Chondrocyte (in vitro differentiated cells): Measurements from ENCODE around the gene ANKMY1. TPM values are rescaled to one million over a fixed set of nuclear protein-coding genes. Genes with fewer than 3 reads are reported as not detected.

ENCODE experiments used
- DNase-seq: peaks from one replicate; pipeline ENCODE4 v3.0.0; 2021; ENCODE audit warnings: mixed read lengths, low spot score
- H3K27ac Mint-ChIP-seq: one replicate; pipeline ENCODE4 v1.8.0; 2021; ENCODE audit warnings: mild to moderate bottlenecking, moderate library complexity, mixed read lengths; ENCODE audit not compliant: unreplicated experiment
- H3K27me3 Mint-ChIP-seq: 2 replicates; pipeline ENCODE4 v1.8.0; 2021; ENCODE audit warnings: low read depth, mixed read lengths
- H3K36me3 Mint-ChIP-seq: 2 replicates; pipeline ENCODE4 v1.8.0; 2021; ENCODE audit warnings: low read depth, mixed read lengths
- H3K4me1 Mint-ChIP-seq: 2 replicates; pipeline ENCODE4 v1.8.0; 2021; ENCODE audit warnings: low read depth, mild to moderate bottlenecking, mixed read lengths
- H3K4me3 Mint-ChIP-seq: one replicate; pipeline ENCODE4 v1.8.0; 2021; ENCODE audit warnings: mild to moderate bottlenecking, moderate library complexity, mixed read lengths; ENCODE audit not compliant: unreplicated experiment
- H3K9me3 Mint-ChIP-seq: 2 replicates; pipeline ENCODE4 v1.8.0; 2021; ENCODE audit warnings: low read depth, mixed read lengths
- total RNA-seq: library from RNA; stranded (reverse); gene quantifications from 3 replicates; pipeline ENCODE4 v1.2.1, GENCODE V29; 2021
- TF ChIP-seq, protein P1 (sequence below): fragments of 200-600 bp; sonication (generic); IDR thresholded peaks from 2 replicates; pipeline ENCODE4 v1.5.0; 2021; ENCODE audit warnings: antibody characterized with exemption, mild to moderate bottlenecking, moderate library complexity

ANKMY1 gene
- total RNA-seq, 1 donor from 2014 or later, result 10.8 TPM

DNA sequence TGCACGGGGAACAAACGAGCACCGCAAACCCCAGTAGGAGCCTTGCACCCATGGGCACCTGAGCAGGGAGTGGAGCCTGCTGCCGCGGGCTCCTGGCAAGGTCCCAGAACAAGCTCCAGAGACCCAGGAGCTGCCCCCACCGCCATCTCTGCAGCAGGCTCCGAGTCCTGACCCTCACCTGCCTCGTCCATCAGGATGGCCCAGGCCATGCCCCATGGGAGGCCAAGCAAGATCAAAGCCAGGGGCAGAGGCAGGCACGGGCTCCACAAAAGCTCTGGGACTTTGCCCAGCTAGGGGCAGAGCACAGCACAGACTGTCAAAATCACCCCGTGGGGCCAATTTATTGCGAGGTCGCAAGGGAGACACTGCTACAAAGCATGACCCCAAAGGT, 78.7 kb downstream of the ANKMY1 start:
- Mint-ChIP-seq H3K4me3 (no peak overlapping the region), H3K27ac (no peak overlapping the region), H3K9me3 (peaks cover 14% of the 10 kb centered on the region), H3K36me3 (peaks cover 3% of the 10 kb centered on the region), H3K27me3 (no peaks in the 10 kb centered on the region), H3K4me1 (no peaks in the 10 kb centered on the region)
- DNase-seq, result peak; percentile 81
- TF ChIP-seq, protein P1, sequence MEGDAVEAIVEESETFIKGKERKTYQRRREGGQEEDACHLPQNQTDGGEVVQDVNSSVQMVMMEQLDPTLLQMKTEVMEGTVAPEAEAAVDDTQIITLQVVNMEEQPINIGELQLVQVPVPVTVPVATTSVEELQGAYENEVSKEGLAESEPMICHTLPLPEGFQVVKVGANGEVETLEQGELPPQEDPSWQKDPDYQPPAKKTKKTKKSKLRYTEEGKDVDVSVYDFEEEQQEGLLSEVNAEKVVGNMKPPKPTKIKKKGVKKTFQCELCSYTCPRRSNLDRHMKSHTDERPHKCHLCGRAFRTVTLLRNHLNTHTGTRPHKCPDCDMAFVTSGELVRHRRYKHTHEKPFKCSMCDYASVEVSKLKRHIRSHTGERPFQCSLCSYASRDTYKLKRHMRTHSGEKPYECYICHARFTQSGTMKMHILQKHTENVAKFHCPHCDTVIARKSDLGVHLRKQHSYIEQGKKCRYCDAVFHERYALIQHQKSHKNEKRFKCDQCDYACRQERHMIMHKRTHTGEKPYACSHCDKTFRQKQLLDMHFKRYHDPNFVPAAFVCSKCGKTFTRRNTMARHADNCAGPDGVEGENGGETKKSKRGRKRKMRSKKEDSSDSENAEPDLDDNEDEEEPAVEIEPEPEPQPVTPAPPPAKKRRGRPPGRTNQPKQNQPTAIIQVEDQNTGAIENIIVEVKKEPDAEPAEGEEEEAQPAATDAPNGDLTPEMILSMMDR, result no peak

DNA sequence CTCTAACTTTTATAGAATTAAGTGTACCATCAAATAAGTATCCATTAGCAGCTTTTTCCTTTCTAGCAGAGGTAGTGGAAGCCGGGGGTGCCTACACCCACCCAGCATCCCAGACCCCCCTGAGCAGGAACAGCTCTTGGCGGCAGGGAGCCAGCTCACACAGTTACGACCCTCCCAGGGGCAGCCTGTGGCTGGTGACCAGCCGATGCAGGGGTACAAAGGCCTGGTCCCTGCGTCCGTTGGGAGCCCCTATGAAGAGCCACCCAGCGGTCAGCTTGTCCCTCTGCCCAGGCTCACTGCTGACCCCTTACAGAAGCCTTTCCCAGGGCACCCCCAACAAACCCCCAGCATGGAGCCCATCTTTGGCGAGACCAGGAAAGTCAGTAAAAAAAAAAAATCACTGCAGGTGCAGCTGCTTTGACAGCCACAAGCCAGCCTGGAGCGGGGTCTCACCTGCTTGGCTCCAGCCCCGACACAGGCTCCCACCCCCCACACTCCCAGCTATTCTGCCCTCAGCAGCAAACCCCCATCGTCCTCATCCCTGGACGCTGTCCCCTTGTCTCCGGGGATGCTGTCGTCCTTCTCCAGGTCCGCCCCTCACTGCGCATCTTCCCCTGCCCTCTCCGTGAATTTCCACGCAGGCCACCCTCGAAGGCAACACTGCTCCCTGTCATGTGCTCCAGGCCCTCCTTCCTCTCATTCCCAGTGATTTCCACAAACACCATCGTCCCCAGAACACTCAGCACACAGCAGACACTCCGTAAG, 79.3 kb downstream of the ANKMY1 start:
- TF ChIP-seq, protein P1, result no peak
- H3K4me1 Mint-ChIP-seq, result no peaks in the 10 kb centered on the region
- no peak overlapping the region for H3K4me3 Mint-ChIP-seq
- H3K9me3 Mint-ChIP-seq, result peaks cover 17% of the 10 kb centered on the region
- no peak overlapping the region for H3K27ac Mint-ChIP-seq
- peaks cover 6% of the 10 kb centered on the region for H3K36me3 Mint-ChIP-seq
- DNase-seq, result peak; percentile 81
- H3K27me3 Mint-ChIP-seq, result no peaks in the 10 kb centered on the region

DNA sequence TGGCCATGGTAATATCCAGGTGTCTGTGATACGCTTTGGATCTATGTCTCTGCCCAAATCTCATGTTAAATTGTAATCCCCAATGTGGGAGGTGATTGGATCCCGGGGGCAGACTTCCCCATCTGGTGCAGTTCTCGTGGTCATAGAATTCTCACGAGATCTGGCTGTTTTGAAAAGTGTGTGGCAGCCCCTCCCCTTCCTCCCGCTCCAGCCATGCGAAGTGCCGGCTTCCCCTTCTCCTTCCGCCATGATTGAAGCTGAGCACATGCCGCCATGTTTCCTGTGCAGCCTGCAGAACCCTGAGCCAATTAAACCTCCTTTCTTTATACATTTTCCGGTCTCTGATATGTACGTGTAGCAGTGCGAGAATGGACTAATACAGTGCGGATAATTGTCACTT, 79.9 kb downstream of the ANKMY1 start:
- no peak overlapping the region for H3K4me3 Mint-ChIP-seq
- no peaks in the 10 kb centered on the region for H3K4me1 Mint-ChIP-seq
- peaks cover 23% of the 10 kb centered on the region for H3K9me3 Mint-ChIP-seq
- TF ChIP-seq, protein P1, result no peak
- H3K36me3 Mint-ChIP-seq, result peaks cover 11% of the 10 kb centered on the region
- H3K27me3 Mint-ChIP-seq, result no peaks in the 10 kb centered on the region
- no peak overlapping the region for H3K27ac Mint-ChIP-seq
- no peak for DNase-seq

DNA sequence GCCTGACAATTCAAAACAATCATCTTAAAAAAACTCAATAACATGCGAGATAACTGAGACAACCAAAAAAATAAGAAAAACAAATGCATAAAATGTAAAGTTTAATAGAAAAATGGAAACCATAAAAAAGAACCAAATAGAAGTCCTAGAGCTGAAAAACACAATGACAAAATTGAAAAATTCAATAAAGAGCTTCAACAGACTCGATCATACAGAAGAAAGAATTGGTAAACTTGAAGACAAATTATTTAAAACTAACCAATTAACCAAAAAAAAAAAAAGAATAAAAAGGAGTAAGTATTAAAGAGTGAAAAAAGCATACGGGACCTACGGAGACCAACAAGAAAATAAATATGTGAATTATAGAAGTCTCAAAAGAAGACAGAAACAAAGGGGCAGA, 84.6 kb downstream of the ANKMY1 start:
- Mint-ChIP-seq H3K27me3 (no peaks in the 10 kb centered on the region), H3K4me3 (no peak overlapping the region), H3K27ac (no peak overlapping the region), H3K36me3 (peaks cover 10% of the 10 kb centered on the region), H3K4me1 (peaks cover 11% of the 10 kb centered on the region), H3K9me3 (peaks cover 26% of the 10 kb centered on the region)
- TF ChIP-seq, protein P1, result no peak
- DNase-seq, result no peak

DNA sequence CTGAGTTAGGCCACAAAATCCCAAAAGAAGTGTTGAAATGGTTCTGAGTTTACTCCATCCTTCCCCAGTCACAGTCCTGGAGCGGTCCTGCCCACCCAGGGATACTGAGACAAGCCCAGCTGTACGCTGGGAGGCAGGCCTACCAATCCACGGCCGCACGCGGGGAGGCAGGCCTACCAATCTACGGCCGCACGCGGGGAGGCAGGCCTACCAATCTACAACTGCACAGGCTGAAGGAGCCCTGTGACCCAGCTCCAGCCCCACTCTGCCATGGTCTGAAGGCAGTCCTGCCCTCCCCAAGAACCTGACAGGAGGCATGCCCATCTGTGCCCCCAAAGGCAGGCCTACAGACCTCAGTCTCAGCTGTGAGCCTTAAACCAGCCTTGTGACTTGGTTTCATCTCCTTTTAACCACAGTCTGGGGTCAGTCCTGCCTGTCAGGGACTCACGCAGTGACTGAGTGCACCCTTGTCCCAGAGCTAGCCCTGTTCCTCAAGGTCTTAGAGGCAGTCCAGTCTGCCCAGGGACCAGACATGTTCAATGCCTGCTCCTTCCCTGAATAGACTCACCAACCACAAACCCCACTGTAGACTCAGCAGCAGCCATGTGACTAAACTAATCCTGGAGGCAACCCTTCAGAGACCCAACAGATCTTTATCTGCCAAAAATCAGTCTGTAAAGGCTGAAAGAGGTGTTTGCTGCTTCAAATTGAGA, 85.6 kb downstream of the ANKMY1 start:
- Mint-ChIP-seq H3K27me3 (no peaks in the 10 kb centered on the region), H3K27ac (no peak overlapping the region), H3K36me3 (peaks cover 10% of the 10 kb centered on the region), H3K4me1 (peaks cover 11% of the 10 kb centered on the region), H3K9me3 (peaks cover 26% of the 10 kb centered on the region), H3K4me3 (no peak overlapping the region)
- TF ChIP-seq, protein P1, result no peak
- no peak for DNase-seq
